Testis (tissue), 2 donors: ENCODE measurements around the gene PEMT.

Source experiments
- POLR2A ChIP-seq: fragments of 450-650 bp; IDR thresholded peaks from one replicate; pipeline ENCODE4 v1.6.1; 2017; ENCODE audit warnings: antibody characterized with exemption, mild to moderate bottlenecking, moderate library complexity
- TF ChIP-seq, protein P1 (sequence below), 3 experiments: fragments of 450-650 bp in 2 of 3; fragments of 200-600 bp in 1 of 3; sonication (generic) in 1 of 3; IDR thresholded peaks; one replicate each; pipeline ENCODE4 v1.5.1; 2016 to 2019; ENCODE audit warnings: antibody characterized with exemption in 3 of 3, mild to moderate bottlenecking in 2 of 3, moderate library complexity in 1 of 3

GRCh38 chr17:17476865-17477467, 114.5 kb downstream of the PEMT start, which contains the start of gene MED9:
- TF ChIP-seq POLR2A: no peak
- TF ChIP-seq, protein P1, sequence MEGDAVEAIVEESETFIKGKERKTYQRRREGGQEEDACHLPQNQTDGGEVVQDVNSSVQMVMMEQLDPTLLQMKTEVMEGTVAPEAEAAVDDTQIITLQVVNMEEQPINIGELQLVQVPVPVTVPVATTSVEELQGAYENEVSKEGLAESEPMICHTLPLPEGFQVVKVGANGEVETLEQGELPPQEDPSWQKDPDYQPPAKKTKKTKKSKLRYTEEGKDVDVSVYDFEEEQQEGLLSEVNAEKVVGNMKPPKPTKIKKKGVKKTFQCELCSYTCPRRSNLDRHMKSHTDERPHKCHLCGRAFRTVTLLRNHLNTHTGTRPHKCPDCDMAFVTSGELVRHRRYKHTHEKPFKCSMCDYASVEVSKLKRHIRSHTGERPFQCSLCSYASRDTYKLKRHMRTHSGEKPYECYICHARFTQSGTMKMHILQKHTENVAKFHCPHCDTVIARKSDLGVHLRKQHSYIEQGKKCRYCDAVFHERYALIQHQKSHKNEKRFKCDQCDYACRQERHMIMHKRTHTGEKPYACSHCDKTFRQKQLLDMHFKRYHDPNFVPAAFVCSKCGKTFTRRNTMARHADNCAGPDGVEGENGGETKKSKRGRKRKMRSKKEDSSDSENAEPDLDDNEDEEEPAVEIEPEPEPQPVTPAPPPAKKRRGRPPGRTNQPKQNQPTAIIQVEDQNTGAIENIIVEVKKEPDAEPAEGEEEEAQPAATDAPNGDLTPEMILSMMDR (IDR thresholded peaks at IDR 0.05): peak in 1 of 3 experiments; percentile 37
